ENCODE measurements around the gene DMRT1.

DMRT1 gene

GRCh38 chr9:1008216-1008615 is 166.7 kb downstream of the DMRT1 start:
- no peak overlapping the region for H2BK15ac ChIP-seq (ENCODE audit: low read length)
- no peaks in the 10 kb centered on the region for H3K9me3 ChIP-seq (replicated peaks in 1 of 2; ENCODE audit: control insufficient read depth in 2 of 2, insufficient read depth in 1 of 2, low read depth in 1 of 2, low read length in 2 of 2)
- no CpG with 5 or more reads among the region's 3 CpGs for WGBS, 2 donors (ENCODE audit: extremely low coverage in 2 of 2, insufficient read length in 2 of 2, insufficient replicate concordance in 1 of 2)

GRCh38 chr9:1009101-1009707 is 167.7 kb downstream of the DMRT1 start:
- Histone ChIP-seq H3K23ac (ENCODE audit: low read depth, low read length, poor library complexity) (no peak overlapping the region), H2BK12ac (ENCODE audit: low read length) (no peak overlapping the region)
- no CpG with 5 or more reads among the region's 14 CpGs for WGBS, 2 donors (ENCODE audit: extremely low coverage in 2 of 2, insufficient read length in 2 of 2, insufficient replicate concordance in 1 of 2)

More at GRCh38 chr9:1008216-1008615, 166.7 kb downstream of the DMRT1 start:
- H3K9ac ChIP-seq (ENCODE audit: low read depth, low read length, poor library complexity): no peak overlapping the region
- H2BK5ac ChIP-seq (ENCODE audit: low read length): no peak overlapping the region
- H3K4me1 ChIP-seq (ENCODE audit: control insufficient read depth in 2 of 2, insufficient read depth in 1 of 2, low read depth in 1 of 2, low read length in 2 of 2): no peaks in the 10 kb centered on the region
- H3K27me3 ChIP-seq (ENCODE audit: control insufficient read depth in 3 of 3, insufficient read depth in 3 of 3, low read depth in 1 of 3, low read length in 3 of 3): no peaks in the 10 kb centered on the region
- no peak overlapping the region for H3K4ac ChIP-seq (ENCODE audit: low read length)
- DNase-seq (ENCODE audit: low spot score): no peak
- H3K4me2 ChIP-seq (ENCODE audit: insufficient read depth, low read length, poor library complexity, severe bottlenecking): no peak overlapping the region
- no peak overlapping the region for H3K4me3 ChIP-seq (ENCODE audit: low read length in 2 of 2)
- H3K36me3 ChIP-seq (replicated peaks in 1 of 2; ENCODE audit: control insufficient read depth in 2 of 2, insufficient read depth in 2 of 2, low read length in 2 of 2): no peaks in the 10 kb centered on the region
- H3K79me1 ChIP-seq (ENCODE audit: low read depth, low read length): no peaks in the 10 kb centered on the region
- H2AFZ ChIP-seq (ENCODE audit: low read length): no peak overlapping the region
- no peak overlapping the region for H3K18ac ChIP-seq (ENCODE audit: low read length)
- no peak overlapping the region for H3K23ac ChIP-seq (ENCODE audit: low read depth, low read length, poor library complexity)
- H4K91ac ChIP-seq (ENCODE audit: low read depth, low read length, poor library complexity): no peak overlapping the region
- H3K14ac ChIP-seq (ENCODE audit: low read length): no peak overlapping the region
- no peak overlapping the region for H3K27ac ChIP-seq (replicated peaks; ENCODE audit: low read length)
- no peak overlapping the region for H2AK5ac ChIP-seq (ENCODE audit: low read depth, low read length)
- H2BK120ac ChIP-seq (ENCODE audit: low read depth, low read length): no peak overlapping the region
- H4K8ac ChIP-seq (ENCODE audit: low read depth, low read length): no peak overlapping the region
- no peak overlapping the region for H2BK12ac ChIP-seq (ENCODE audit: low read length)

GRCh38 chr9:1013021-1013420 is 171.5 kb downstream of the DMRT1 start:
- Histone ChIP-seq H2BK120ac (ENCODE audit: low read depth, low read length) (no peak overlapping the region), H2AFZ (ENCODE audit: low read length) (no peak overlapping the region), H3K18ac (ENCODE audit: low read length) (no peak overlapping the region), H2BK5ac (ENCODE audit: low read length) (no peak overlapping the region), H4K91ac (ENCODE audit: low read depth, low read length, poor library complexity) (no peak overlapping the region), H3K27me3 (ENCODE audit: control insufficient read depth in 3 of 3, insufficient read depth in 3 of 3, low read depth in 1 of 3, low read length in 3 of 3) (no peaks in the 10 kb centered on the region), H3K4ac (ENCODE audit: low read length) (no peak overlapping the region), H4K8ac (ENCODE audit: low read depth, low read length) (no peak overlapping the region), H3K9me3 (replicated peaks in 1 of 2; ENCODE audit: control insufficient read depth in 2 of 2, insufficient read depth in 1 of 2, low read depth in 1 of 2, low read length in 2 of 2) (no peaks in the 10 kb centered on the region), H3K23ac (ENCODE audit: low read depth, low read length, poor library complexity) (no peak overlapping the region), H2AK5ac (ENCODE audit: low read depth, low read length) (no peak overlapping the region), H3K4me3 (ENCODE audit: low read length in 2 of 2) (no peak overlapping the region), H3K27ac (replicated peaks; ENCODE audit: low read length) (no peak overlapping the region), H3K4me1 (ENCODE audit: control insufficient read depth in 2 of 2, insufficient read depth in 1 of 2, low read depth in 1 of 2, low read length in 2 of 2) (no peaks in the 10 kb centered on the region), H3K4me2 (ENCODE audit: insufficient read depth, low read length, poor library complexity, severe bottlenecking) (no peak overlapping the region), H3K79me1 (ENCODE audit: low read depth, low read length) (no peaks in the 10 kb centered on the region), H2BK12ac (ENCODE audit: low read length) (no peak overlapping the region), H2BK15ac (ENCODE audit: low read length) (no peak overlapping the region), H3K9ac (ENCODE audit: low read depth, low read length, poor library complexity) (no peak overlapping the region), H3K36me3 (replicated peaks in 1 of 2; ENCODE audit: control insufficient read depth in 2 of 2, insufficient read depth in 2 of 2, low read length in 2 of 2) (no peaks in the 10 kb centered on the region), H3K14ac (ENCODE audit: low read length) (no peak overlapping the region)
- no peak for DNase-seq (ENCODE audit: low spot score)
- no CpG with 5 or more reads among the region's 5 CpGs for WGBS, 2 donors (ENCODE audit: extremely low coverage in 2 of 2, insufficient read length in 2 of 2, insufficient replicate concordance in 1 of 2)

More at GRCh38 chr9:1009101-1009707, 167.7 kb downstream of the DMRT1 start:
- Histone ChIP-seq H3K4me1 (ENCODE audit: control insufficient read depth in 2 of 2, insufficient read depth in 1 of 2, low read depth in 1 of 2, low read length in 2 of 2) (no peaks in the 10 kb centered on the region), H3K18ac (ENCODE audit: low read length) (peak overlapping the region; percentile 53), H2AFZ (ENCODE audit: low read length) (peak overlapping the region; percentile 63), H3K4me3 (ENCODE audit: low read length in 2 of 2) (no peak overlapping the region), H2BK120ac (ENCODE audit: low read depth, low read length) (no peak overlapping the region), H3K14ac (ENCODE audit: low read length) (no peak overlapping the region), H2BK5ac (ENCODE audit: low read length) (no peak overlapping the region), H3K27me3 (ENCODE audit: control insufficient read depth in 3 of 3, insufficient read depth in 3 of 3, low read depth in 1 of 3, low read length in 3 of 3) (no peaks in the 10 kb centered on the region), H3K4me2 (ENCODE audit: insufficient read depth, low read length, poor library complexity, severe bottlenecking) (no peak overlapping the region), H4K91ac (ENCODE audit: low read depth, low read length, poor library complexity) (peak overlapping the region; percentile 68), H3K9me3 (replicated peaks in 1 of 2; ENCODE audit: control insufficient read depth in 2 of 2, insufficient read depth in 1 of 2, low read depth in 1 of 2, low read length in 2 of 2) (no peaks in the 10 kb centered on the region), H2AK5ac (ENCODE audit: low read depth, low read length) (no peak overlapping the region), H2BK15ac (ENCODE audit: low read length) (no peak overlapping the region), H3K79me1 (ENCODE audit: low read depth, low read length) (no peaks in the 10 kb centered on the region), H4K8ac (ENCODE audit: low read depth, low read length) (no peak overlapping the region), H3K4ac (ENCODE audit: low read length) (no peak overlapping the region), H3K9ac (ENCODE audit: low read depth, low read length, poor library complexity) (no peak overlapping the region), H3K36me3 (replicated peaks in 1 of 2; ENCODE audit: control insufficient read depth in 2 of 2, insufficient read depth in 2 of 2, low read length in 2 of 2) (no peaks in the 10 kb centered on the region), H3K27ac (replicated peaks; ENCODE audit: low read length) (no peak overlapping the region)
- DNase-seq (ENCODE audit: low spot score): peak; percentile 77

GRCh38 chr9:1014225-1014624 is 172.7 kb downstream of the DMRT1 start:
- no CpG with 5 or more reads among the region's 4 CpGs for WGBS, 2 donors (ENCODE audit: extremely low coverage in 2 of 2, insufficient read length in 2 of 2, insufficient replicate concordance in 1 of 2)

More at GRCh38 chr9:1014225-1014624, 172.7 kb downstream of the DMRT1 start:
- H3K4me1 ChIP-seq (ENCODE audit: control insufficient read depth in 2 of 2, insufficient read depth in 1 of 2, low read depth in 1 of 2, low read length in 2 of 2): no peaks in the 10 kb centered on the region
- H2BK120ac ChIP-seq (ENCODE audit: low read depth, low read length): no peak overlapping the region
- H3K27me3 ChIP-seq (ENCODE audit: control insufficient read depth in 3 of 3, insufficient read depth in 3 of 3, low read depth in 1 of 3, low read length in 3 of 3): no peaks in the 10 kb centered on the region
- no peak overlapping the region for H2AFZ ChIP-seq (ENCODE audit: low read length)
- no peak overlapping the region for H2AK5ac ChIP-seq (ENCODE audit: low read depth, low read length)
- no peak overlapping the region for H3K4me2 ChIP-seq (ENCODE audit: insufficient read depth, low read length, poor library complexity, severe bottlenecking)
- no peak overlapping the region for H3K9ac ChIP-seq (ENCODE audit: low read depth, low read length, poor library complexity)
- no peak overlapping the region for H3K27ac ChIP-seq (replicated peaks; ENCODE audit: low read length)
- no peak overlapping the region for H3K14ac ChIP-seq (ENCODE audit: low read length)
- H3K79me1 ChIP-seq (ENCODE audit: low read depth, low read length): no peaks in the 10 kb centered on the region
- no peak overlapping the region for H3K18ac ChIP-seq (ENCODE audit: low read length)
- H3K23ac ChIP-seq (ENCODE audit: low read depth, low read length, poor library complexity): no peak overlapping the region
- no peak overlapping the region for H4K91ac ChIP-seq (ENCODE audit: low read depth, low read length, poor library complexity)
- no peak overlapping the region for H3K4ac ChIP-seq (ENCODE audit: low read length)
- H2BK15ac ChIP-seq (ENCODE audit: low read length): no peak overlapping the region
- H2BK5ac ChIP-seq (ENCODE audit: low read length): no peak overlapping the region
- no peaks in the 10 kb centered on the region for H3K36me3 ChIP-seq (replicated peaks in 1 of 2; ENCODE audit: control insufficient read depth in 2 of 2, insufficient read depth in 2 of 2, low read length in 2 of 2)
- no peak overlapping the region for H3K4me3 ChIP-seq (ENCODE audit: low read length in 2 of 2)
- H3K9me3 ChIP-seq (replicated peaks in 1 of 2; ENCODE audit: control insufficient read depth in 2 of 2, insufficient read depth in 1 of 2, low read depth in 1 of 2, low read length in 2 of 2): no peaks in the 10 kb centered on the region
- H4K8ac ChIP-seq (ENCODE audit: low read depth, low read length): no peak overlapping the region
- H2BK12ac ChIP-seq (ENCODE audit: low read length): no peak overlapping the region
- no peak for DNase-seq (ENCODE audit: low spot score)

All from neuronal stem cell (in vitro differentiated cells).